AG09309 (cell line): ENCODE data around the gene ADTRP.

Source experiments
- DNase-seq: peaks from one replicate; pipeline ENCODE4 v3.0.0-alpha.2; 2010; ENCODE audit warnings: low read depth
- H3K4me3 ChIP-seq: 2 replicates; pipeline ENCODE4 v1.5.1; 2011; ENCODE audit warnings: mild to moderate bottlenecking, low read depth, low read length, moderate library complexity; ENCODE audit not compliant: control insufficient read depth
- TF ChIP-seq, protein P1 (sequence below): IDR thresholded peaks from 2 replicates; pipeline ENCODE4 v1.5.1; 2011; ENCODE audit warnings: mild to moderate bottlenecking, low read depth, low read length, inconsistent platforms; ENCODE audit not compliant: insufficient read depth, control insufficient read depth; ENCODE audit errors: missing control alignments

Gene ADTRP

DNA sequence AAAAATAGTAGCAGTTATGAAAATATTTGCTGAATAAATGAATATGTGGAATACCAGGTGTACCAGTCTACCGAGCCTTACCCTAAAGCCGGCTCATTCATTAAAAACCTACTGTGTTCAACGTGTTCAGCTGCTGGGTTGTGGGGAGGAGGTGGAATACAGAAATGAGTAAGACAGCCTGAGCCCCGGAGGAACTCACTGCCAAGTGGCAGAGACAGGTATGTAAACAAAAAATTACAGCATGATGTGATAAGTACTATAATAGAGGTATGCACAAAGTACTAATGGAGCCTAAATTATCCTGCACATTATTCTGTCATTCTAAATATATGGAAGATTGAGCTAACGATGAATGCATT is 6.8 kb upstream of the ADTRP start:
- TF ChIP-seq, protein P1, sequence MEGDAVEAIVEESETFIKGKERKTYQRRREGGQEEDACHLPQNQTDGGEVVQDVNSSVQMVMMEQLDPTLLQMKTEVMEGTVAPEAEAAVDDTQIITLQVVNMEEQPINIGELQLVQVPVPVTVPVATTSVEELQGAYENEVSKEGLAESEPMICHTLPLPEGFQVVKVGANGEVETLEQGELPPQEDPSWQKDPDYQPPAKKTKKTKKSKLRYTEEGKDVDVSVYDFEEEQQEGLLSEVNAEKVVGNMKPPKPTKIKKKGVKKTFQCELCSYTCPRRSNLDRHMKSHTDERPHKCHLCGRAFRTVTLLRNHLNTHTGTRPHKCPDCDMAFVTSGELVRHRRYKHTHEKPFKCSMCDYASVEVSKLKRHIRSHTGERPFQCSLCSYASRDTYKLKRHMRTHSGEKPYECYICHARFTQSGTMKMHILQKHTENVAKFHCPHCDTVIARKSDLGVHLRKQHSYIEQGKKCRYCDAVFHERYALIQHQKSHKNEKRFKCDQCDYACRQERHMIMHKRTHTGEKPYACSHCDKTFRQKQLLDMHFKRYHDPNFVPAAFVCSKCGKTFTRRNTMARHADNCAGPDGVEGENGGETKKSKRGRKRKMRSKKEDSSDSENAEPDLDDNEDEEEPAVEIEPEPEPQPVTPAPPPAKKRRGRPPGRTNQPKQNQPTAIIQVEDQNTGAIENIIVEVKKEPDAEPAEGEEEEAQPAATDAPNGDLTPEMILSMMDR = no peak
- no peak overlapping the region for H3K4me3 ChIP-seq
- DNase-seq = no peak

GRCh38 chr6:11784341-11784740 is 5.7 kb upstream of the ADTRP start:
- H3K4me3 ChIP-seq = no peak overlapping the region
- TF ChIP-seq, protein P1 = no peak
- no peak for DNase-seq

DNA sequence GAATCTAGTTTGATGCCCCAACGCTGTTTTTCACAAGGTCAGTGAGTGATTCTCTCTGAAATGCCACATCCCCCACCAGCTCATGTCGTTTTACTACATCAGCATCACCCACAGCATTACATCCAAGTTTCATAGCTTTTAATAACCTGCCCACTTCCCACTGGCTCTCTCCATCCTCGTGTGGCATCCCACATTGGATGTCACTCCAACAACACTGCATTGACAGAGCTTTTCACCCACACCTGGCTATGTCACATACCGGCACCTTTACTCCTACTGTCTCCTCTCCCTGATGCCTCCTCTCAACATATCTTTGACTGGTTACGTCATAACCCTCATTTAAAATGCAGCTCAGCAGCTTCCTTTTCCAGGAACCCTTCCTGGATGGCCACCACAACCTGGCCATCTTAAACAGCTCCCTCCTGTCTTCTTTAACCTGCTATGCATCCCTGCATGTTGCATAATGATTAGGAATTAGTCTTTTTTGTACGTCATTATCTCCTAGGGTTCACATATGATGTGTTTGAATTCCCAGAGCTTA is 5.0 kb upstream of the ADTRP start:
- TF ChIP-seq, protein P1 = no peak
- no peak overlapping the region for H3K4me3 ChIP-seq
- no peak for DNase-seq

DNA sequence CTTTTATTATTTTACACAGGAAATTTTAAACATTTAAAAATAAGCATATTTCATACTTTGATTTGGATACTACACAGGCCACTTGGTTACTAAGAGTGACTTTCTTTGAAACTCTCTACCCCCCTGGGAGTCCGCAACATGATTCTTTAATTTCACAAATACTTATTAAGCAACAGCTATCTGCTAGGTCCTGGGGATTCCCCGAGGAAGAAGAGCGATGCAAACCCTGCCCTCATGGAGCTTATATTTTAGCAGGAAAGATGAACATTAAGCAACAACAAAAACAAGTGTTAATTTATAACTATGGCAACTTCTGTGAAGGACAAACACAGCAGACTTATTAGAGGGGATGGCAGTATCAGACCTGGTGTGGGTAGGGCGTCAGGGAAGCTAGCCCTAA is 3.9 kb upstream of the ADTRP start:
- DNase-seq = no peak
- TF ChIP-seq, protein P1 = no peak
- no peak overlapping the region for H3K4me3 ChIP-seq

DNA sequence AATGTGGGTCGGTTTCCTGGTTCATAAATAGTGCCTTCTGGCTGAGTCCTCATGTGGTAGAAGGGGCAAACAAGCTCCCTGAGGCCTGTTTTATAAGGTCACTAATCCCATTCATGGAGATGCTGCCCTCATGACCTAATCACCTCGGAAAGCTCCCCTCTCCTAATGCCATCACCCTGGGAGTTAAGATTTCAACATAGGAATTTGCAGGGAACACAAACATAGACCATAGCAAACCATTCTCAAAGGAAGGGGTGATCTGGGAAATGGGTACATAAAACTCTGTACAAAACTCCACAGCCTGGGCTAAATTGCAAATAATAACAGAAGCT is 1.5 kb upstream of the ADTRP start:
- TF ChIP-seq, protein P1 = no peak
- DNase-seq = no peak
- H3K4me3 ChIP-seq = no peak overlapping the region

- TF ChIP-seq, protein P1 = no peak
- no peak overlapping the region for H3K4me3 ChIP-seq
- no peak for DNase-seq
Measured at GRCh38 chr6:11779329-11780096, 910 bp upstream of the ADTRP start.
